GM21367 (cell line): ENCODE data around the gene LNP1.
"Not testable (repeated sequence)": the region's sequence is repeated elsewhere in the genome, so short reads cannot be mapped to it uniquely, and the experiment has no call there.

ENCODE experiments used
- ATAC-seq: cut with Tn5 transposase; IDR thresholded peaks from one replicate; pipeline ENCODE4 v1.9.1; 2021; ENCODE audit not compliant: unreplicated experiment

LNP1 gene

GRCh38 chr3:100400780-100401673 is at the start of gene LNP1, which contains the start of gene TOMM70:
LNP1 (plus strand) TSS chr3:100401539; CDS start chr3:100429730, 28,191 bp downstream.
TOMM70 (minus strand) TSS chr3:100401089; CDS start chr3:100400949, 140 bp downstream.
- peak; percentile 86 for ATAC-seq

DNA sequence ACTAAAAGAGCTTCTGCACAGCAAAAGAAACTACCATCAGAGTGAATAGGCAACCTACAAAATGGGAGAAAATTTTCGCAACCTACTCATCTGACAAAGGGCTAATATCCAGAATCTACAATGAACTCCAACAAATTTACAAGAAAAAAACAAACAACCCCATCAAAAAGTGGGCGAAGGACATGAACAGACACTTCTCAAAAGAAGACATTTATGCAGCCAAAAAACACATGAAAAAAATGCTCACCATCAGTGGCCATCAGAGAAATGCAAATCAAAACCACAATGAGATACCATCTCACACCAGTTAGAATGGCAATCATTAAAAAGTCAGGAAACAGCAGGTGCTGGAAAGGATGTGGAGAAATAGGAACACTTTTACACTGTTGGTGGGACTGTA is 49.6 kb upstream of the LNP1 start:
- ATAC-seq, result not testable (repeated sequence)

- ATAC-seq, result no peak
These were observed 48.8 kb upstream of the LNP1 start for GRCh38 chr3:100352296-100353231.

DNA sequence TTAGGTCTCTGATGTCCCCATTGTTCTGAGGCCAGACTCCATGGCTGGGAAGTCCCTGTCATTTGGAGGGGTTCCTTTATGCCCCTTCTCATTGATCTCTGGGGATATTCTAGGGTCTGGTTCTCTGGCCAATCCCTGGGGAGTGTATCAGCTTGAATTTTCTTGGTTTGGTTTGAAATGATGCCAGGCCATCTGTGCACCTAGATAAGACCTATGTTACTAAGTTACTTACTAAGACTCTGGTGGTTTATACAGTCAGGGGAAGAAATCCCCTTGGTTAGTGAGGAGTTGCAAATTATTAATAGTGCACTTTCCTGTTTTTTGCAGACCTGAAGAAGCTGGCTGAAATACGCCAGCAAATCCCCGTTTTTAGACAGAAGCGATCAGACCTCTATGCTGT is 46.5 kb upstream of the LNP1 start:
- ATAC-seq, result no peak

DNA sequence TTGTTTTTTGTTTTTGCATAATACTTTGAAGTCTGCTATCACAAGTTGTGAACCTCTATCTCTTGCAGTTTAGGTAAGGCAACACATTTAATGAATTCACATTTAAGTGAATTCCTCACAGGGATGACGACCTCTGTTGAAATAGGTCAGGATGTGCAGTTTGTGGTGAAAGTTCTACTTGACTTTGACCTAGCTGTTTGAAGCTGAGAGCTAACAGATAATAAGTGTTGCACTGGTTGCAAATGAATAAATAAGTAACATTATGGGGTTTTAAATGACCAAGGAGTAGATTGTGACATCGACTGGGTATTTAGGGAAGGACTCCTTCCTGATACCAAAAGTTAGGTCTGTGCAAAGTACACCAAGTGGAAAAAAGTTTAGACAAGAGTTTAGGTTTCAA is 42.9 kb upstream of the LNP1 start:
- ATAC-seq, result no peak

- no peak for ATAC-seq
These were observed 42.3 kb upstream of the LNP1 start for GRCh38 chr3:100359035-100359434.

- no peak for ATAC-seq
These were observed 40.4 kb upstream of the LNP1 start for GRCh38 chr3:100360757-100361496.

DNA sequence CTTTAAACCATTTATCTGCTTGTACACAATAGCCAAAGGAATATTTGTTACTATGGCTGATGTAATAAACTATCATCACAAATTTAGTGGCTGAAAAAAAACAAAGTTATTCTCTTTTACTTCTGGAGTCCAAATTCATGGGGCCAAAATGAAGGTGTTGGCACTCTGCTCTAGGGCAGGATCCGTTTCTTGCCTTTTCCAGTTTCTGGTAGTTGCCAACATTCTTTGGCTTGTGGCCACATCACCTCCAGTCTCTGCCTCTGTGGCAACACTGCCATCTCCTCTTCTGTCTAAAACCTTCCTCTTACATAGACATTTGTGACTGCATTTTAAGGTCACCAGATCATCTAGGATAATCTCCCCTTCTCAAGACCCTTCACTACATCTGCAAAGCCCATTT is 39.4 kb upstream of the LNP1 start:
- no peak for ATAC-seq

DNA sequence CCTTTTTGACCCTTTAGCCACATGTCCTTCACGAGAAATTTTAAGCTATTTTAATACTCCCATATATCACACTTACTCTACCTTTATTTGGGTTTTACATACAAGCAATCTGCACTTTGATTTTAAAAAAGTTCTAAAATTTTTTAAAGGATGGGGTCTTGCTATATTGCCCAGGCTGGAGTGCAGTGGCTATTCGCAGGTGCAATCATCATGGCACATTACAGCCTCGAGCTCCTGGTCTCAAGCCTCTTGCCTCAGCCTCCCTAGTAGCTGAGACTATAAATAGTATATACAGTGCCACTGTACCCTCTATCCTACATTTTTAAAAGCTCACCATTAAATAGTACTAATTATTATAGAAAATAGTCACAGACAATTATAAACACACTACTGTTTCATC is 36.9 kb upstream of the LNP1 start:
- no peak for ATAC-seq

DNA sequence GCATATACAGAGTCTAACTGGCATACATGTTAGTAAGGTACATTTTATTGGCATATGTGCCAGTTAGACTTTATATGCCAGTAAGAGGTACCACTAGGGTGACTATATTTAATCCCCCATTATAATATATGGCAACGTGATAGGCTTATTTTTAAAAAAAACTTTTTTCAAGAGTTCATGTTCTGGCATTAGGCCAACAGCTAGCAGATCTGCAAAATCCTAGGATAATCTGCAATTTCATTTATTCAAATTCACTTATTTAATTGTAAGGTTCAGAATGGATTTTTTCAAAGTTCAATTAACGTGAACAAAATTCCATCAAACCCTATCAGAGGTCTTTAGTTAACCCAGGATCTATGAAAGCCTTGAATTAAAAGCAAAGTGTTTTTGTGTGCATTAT is 34.9 kb upstream of the LNP1 start:
- no peak for ATAC-seq

DNA sequence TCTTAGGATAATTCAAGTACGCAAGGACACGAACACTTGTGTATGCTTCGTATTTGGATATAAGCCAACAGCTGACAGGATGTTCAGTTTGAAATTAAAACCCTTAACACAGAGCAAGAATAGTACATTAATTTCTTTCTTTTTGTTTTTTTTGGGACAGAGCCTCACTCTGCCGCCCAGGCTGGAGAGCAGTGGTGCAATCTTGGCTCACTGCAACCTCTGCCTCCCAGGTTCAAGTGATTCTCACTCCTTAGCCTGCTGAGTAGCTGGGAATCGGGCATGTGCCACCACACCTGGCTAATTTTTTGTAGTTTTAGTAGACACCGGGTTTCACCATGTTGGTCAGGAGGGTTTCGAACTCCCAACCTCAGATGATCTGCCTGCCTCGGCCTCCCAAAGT is 32.9 kb upstream of the LNP1 start:
- no peak for ATAC-seq

DNA sequence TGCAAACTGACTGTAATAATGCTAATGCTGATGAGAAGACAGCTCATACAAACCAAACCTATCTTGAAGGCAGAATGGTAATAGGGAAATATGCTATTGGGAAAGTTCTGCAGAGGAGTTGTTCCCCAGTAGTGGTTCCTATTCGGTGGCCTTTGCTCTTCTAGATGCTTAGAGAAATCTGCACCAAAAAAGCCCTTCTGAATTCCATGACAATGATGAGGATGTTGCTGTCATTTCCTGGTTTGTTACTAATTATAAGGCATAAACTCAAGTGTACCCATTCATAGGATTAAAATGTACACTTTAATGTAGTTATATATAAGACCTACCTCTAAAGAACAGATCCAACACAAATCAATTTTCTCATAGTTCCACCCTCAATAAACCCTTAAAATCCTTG is 30.6 kb upstream of the LNP1 start:
- no peak for ATAC-seq

- ATAC-seq, result no peak
These were observed 26.8 kb upstream of the LNP1 start for GRCh38 chr3:100374521-100374920.

DNA sequence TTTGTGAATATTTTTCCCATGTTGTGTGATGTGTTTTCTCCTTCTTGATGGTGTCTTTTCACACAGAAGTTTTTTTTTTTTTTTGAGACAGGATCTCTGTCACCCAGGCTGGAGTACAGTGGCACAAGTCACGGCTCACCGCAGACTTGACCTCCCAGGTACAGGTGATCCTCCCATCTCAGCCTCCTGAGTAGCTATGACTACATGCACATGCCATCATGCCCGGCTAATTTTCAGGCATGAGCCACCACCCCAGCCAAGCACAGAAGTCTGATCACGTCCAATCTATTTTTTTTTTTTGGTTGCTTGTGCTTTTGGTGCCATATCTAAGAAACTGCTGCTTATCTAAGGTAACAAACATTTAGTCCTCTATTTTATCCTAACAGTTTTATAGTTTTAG is 25.0 kb upstream of the LNP1 start:
- no peak for ATAC-seq

- no peak for ATAC-seq
These were observed 16.4 kb upstream of the LNP1 start for GRCh38 chr3:100384733-100385525.

GRCh38 chr3:100386437-100387074 is 14.8 kb upstream of the LNP1 start:
- ATAC-seq, result no peak

- ATAC-seq, result no peak
These were observed 12.3 kb upstream of the LNP1 start for GRCh38 chr3:100389025-100389424.

DNA sequence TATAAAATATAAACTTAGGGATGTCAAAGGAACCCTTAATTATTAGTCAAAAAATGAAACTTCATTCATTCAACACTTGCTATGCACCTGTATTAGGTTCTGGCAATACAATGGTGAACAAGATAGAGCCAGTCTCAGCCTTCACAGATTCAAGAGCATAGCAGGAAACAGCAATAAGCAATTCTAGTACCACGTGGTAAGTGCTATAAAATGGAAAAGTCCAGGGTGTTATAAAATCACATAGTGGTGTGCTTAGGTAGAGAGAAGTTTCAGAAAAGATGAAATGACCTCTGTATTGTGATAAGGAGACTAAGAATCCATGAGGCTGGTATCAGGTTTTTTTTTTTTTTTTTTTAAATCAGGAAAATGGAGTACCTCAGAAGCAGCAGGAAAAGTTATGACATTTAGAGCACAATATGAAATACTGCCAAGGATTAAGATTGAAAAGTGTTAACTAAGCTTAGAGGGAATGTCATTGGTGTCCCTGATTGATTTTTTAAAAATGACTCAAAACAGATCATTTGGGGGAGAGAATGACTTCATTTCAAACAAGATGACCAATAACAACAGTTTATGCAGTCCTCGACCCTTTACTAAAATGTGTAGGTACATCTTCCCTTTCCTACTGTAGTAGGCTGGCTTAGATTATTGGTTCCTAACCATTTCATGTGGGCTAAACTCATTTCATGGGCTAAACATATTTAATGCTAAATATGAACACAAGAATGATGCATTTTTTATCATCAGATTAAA is 5.5 kb upstream of the LNP1 start:
- ATAC-seq, result no peak

GRCh38 chr3:100396967-100397366 is 4.4 kb upstream of the LNP1 start:
- ATAC-seq, result no peak
